HG02973 (cell line): ENCODE results near the gene AFF1.
"Not testable (repeated sequence)": the region's sequence is repeated elsewhere in the genome, so short reads cannot be mapped to it uniquely, and the experiment has no call there.

Source experiments
- ATAC-seq: cut with Tn5 transposase; IDR thresholded peaks from one replicate; pipeline ENCODE4 v1.9.1; 2021; ENCODE audit warnings: moderate library complexity; ENCODE audit not compliant: unreplicated experiment

Gene AFF1

DNA sequence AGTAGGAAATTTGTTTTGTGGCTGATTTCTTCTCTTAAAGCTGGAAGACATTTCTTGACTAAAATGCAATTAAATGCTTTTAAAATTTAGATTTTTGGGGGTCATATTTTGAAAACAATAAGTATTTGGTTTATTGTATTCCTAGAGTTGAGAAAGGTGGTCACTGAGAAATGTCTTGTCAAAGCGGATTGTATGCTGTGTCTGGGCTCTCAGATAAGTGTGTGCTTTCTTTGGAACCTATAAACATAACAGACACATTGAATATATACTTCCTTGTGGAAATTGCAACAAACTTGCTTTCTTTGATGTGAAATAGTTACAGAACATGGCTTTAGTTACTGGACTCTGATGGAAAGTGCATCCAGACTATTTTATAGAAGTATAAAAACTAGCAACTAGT is 75.4 kb downstream of the AFF1 start:
- ATAC-seq = no peak

DNA sequence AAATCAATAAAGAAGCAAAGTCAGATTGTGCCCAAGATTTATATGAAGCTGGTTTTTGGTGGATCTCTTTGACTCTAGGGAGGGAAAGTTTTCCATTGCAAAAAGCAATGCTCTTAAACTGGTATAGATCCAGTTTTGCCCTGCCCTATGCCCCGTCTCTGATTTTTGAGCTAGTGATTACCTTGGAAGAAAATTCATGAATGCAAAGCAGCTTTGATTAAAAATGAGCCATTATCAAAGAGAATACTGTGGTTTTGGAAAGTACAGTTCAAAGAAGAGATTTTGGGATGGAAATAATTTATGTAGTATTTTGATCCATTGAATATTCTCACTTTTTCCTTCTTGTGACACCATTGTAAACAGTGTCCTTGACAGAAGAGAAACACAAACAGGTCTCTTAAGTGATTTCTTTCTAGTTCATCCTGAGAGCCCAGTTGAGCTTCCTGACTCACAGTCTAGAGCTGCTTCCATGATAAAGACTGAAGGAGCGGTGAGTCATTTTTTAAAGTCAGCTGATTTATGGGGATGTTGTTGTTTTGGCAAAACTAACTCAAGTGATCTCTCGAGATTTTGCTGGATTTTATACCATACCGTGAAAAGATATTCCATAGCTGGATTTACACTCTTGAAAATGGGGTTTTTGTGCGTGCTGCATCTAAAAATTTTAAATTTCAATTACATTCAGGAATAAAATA is 76.7 kb downstream of the AFF1 start:
- no peak for ATAC-seq

- ATAC-seq = peak; percentile 47
Observed at GRCh38 chr4:87012265-87012953, 77.6 kb downstream of the AFF1 start.

GRCh38 chr4:87012954-87013308 is 78.1 kb downstream of the AFF1 start:
- ATAC-seq = not testable (repeated sequence)

GRCh38 chr4:87014284-87014782 is 79.5 kb downstream of the AFF1 start:
- ATAC-seq = no peak

DNA sequence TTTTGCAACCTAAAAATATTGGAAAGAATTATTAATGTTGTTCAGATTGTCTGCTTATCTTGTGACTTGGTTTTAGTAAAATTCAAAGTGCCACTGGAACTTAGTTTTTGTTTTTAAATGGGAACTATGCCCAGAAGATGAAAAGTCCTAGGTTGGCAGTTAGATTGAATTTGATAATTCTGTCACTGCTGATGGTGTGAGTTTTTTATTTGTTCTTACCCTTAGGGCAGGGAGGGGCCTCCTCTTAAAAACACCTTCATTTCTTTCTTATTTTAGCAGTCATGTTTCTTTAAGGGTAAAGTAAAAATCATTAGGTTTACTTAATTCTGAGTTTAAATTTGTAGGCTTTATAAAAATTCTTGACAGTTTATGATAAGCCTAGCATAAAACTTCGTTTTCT is 80.6 kb downstream of the AFF1 start:
- ATAC-seq = no peak

DNA sequence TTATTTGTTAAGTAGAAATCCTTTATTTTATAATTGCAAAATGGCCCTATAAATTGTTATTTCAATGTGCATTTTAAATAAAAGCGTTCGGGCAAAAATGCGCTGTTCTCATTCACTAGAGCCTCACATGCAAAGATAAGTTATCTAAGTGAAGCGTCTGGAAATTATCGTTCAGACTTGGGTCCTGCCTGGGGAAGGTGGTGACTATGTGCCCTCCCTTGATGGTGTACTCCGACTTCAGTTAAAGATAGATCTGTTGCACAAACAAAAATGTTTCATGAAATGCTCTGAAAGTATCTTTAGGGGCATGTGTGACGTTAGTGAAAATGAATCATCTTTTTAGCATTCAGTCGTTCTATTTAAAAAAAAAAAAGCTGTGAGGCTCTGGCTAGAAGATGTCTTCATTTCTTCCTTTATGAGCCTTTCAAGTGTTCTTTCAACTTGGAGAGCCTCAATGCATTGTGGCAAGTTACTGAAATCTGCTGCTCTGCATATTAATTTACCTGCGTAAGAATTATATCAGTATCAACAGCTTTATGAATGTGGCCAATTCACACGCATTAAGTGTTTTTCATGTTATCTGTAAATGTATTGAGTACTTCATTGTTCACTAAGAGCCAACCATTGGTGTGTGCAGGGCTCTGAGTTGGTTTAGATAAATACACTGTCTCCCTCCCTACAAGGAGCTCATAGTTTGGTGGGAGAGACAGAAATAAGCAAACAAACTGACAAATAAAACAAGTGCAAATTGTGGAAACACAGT is 83.0 kb downstream of the AFF1 start:
- no peak for ATAC-seq

DNA sequence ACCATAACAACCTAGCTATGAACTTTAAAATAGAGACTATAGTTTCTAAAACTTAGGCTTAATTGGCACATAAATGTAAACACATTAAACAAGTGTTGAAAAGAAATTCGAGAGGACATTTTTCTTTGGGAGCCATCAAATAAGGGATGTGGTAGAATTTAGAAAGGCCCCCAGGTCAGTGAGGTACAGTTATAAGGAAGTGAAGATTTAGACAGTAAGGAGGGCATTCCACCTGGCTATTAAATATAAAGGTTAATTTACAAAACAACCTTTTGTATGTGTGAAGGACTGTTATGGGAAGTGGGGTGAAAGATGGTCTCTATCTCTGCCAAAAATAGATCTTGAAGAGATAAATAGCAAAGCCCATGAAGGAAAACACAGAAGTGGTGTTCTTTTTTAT is 83.9 kb downstream of the AFF1 start:
- no peak for ATAC-seq

GRCh38 chr4:87019246-87019791 is 84.5 kb downstream of the AFF1 start:
- no peak for ATAC-seq

GRCh38 chr4:87019898-87020297 is 85.1 kb downstream of the AFF1 start:
- ATAC-seq = no peak

DNA sequence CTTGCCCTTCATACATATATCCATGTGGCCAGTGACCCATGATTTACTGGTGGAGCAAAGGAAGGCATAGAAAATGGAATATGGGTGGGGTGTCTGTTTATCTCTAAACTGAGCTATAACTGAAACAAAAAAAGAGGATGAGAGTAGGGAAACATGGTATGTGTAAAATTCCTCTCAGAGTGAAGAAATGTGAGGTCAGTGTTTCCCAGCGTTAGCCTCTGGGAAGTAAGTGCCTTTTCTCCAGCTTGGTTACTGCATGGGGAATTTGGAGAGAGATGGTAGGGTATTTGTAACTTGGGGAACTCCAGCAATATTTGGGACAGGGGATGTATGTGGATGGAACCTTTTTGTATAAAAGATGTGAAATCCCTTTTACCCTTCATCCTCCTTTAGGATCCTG is 89.4 kb downstream of the AFF1 start:
- no peak for ATAC-seq

DNA sequence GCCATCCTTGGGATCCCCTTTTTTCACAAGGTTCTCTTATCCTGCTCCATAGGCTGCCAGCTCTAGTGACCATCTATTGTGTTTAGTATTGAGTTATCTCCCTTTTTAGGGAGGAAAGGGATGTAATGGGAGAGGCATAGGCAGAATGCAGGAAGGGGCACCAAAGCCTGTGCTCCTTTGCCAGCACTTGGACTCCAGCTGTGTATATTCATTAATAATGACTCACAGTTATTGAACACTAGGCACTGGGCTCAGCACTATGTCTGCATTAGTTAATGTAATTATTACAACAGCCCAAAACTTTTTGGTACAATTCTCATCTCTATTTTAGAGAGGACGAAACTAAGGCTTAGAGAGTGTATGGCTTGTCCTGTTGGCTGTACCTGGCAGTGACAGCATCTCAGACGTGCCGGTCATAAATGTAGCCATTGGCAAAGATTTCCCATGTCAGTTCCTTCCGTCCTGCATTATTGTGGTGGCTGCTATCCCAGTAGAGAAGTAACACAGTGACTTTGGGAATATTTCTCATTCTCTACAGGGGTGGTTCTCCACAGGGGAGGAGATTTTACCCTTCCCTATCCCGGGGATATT is 90.3 kb downstream of the AFF1 start:
- ATAC-seq = no peak

- peak; percentile 44 for ATAC-seq
Observed at GRCh38 chr4:87025614-87026041, 90.8 kb downstream of the AFF1 start.

DNA sequence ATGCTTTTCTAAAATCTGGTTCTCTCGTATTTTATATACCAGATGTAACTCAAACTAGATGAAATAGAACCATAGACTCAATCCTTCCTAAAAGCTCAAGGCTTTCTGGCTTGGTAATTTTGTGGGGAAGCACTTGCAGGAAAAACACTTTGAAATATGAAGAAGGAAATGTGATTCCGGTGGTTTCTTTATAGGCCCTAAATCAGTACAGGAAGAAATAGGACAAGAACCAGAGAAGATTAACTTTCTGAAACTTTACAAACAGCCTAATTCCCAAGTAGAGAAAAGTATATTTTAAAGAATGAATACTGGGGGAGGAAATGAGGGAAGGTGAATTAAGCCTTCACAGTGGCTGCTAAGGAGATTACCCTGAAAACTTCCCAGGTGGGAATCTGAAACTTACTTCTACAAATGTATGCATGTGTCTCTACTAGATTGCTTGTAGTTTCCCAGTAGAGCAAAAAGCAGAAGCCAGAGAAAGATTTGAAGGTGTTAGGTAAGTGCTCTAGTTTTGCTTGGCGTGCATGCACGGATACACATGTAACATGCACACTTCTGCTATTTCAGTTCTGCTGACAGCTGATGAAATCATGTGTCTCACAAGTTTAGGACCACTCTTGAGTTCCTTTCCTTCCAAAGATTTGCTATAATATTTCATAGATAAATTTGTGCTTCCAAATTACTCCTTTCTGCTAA is 92.1 kb downstream of the AFF1 start:
- ATAC-seq = peak; percentile 90

- no peak for ATAC-seq
Observed at GRCh38 chr4:87029356-87029755, 94.5 kb downstream of the AFF1 start.

GRCh38 chr4:87030124-87030523 is 95.3 kb downstream of the AFF1 start:
- no peak for ATAC-seq

DNA sequence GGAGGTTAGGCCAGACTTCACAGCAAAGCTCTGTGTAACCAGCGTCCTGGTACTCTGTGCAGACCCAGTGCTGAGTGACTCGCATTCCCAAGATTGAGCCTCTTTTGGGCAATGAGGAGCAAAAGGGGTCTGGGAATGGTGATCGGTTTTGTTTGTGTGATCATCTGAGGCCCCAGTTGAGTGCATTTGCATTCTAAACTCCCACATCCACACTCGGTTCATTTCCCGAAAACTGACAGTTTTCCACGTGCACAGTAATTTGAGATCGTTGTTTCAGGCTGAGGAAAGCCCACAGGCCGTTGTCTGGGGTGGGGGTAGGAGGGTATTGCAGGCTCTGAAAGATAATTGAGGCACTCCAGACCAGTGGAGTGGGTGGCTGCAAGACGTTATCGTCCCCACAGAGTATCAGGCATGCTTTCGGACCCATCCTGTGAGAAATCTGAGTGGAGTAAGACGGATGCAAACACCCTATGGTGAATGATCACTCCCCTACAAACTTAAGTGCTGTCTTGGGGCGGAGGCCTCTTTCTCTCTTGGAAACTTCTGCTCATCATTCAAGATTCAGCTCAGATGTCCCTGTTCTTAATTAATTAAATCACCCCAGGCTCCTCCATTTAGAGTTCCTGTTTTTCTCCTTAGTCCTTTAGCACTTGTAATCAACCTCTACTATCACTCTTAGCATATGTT is 96.1 kb downstream of the AFF1 start:
- ATAC-seq = no peak

DNA sequence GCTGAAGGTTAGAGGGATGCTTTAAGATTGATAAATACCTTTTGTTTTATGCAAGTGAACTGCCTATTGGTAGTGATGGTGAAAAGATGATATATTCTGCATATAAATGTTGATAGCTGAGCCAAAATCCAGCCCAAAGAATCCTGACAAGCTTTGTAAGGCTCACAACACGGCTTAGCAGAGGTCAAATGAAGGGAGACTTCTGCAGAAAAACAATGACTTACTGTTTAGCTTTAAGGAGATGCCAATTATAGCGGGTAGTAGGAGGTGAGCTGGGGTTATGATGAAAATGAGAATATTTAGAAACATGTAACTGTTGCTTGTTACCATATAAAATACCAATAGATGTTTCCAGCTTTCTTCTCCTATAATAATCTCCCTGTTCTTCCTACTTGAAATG is 97.1 kb downstream of the AFF1 start:
- ATAC-seq = no peak

DNA sequence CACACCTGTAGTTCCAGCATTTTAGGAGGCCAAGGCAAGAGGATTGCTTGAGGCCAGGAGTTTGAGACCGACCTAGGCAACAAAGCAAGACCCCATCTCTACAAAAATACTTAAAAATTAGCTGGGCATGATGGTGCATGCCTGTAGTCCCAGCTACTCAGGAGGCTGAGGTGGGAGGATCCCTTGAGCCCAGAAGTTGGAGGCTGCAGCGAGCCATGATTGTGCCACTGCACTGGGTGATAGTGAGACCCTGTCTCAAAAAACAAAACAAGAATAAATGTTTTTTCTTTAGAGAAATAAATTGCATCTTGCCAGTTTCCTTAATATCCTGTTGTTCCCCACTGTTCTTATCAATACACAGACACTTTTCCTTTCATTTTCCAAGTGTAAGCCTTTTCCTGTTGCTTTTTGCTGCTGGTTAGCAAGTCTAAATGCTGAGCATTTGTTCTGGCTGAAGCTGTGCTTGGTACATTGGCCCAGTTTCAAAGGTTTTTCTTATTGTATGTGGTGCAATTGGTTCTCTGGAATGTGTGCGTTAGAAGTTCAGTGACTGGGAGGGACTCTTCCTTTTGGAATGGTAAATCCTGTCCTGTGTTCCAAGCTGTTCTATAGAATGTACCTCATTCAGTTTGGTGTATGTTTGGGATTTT is 98.2 kb downstream of the AFF1 start:
- no peak for ATAC-seq

- no peak for ATAC-seq
Observed at GRCh38 chr4:87033902-87034301, 99.1 kb downstream of the AFF1 start.
